Thyroid gland (tissue), 4 donors: ENCODE measurements around the gene MZT2A. TPM values are rescaled to one million over a fixed set of nuclear protein-coding genes. Genes with fewer than 3 reads are reported as not detected.
A peak's percentile ranks its signal among the peaks of the same experiment; 100 is the strongest.
"Not testable (repeated sequence)": the region's sequence is repeated elsewhere in the genome, so short reads cannot be mapped to it uniquely, and the experiment has no call there.

Source experiments
- DNase-seq, 2 donors: peaks; one replicate each; pipeline ENCODE4 v3.0.0-alpha.2; 2019
- H3K27ac ChIP-seq, 3 donors: fragments of 200-600 bp; sonication (generic); 1 replicate in 2 of 3; 2 replicates in 1 of 3; pipeline ENCODE4 v1.5.1; 2016 to 2019; ENCODE audit warnings: mild to moderate bottlenecking in 1 of 3, moderate library complexity in 1 of 3
- H3K27me3 ChIP-seq: fragments of 200-600 bp; sonication (generic); one replicate; pipeline ENCODE4 v1.5.1; 2019
- H3K36me3 ChIP-seq, 2 donors: fragments of 200-600 bp; sonication (generic); one replicate each; pipeline ENCODE4 v1.5.1; 2016 to 2019
- H3K4me1 ChIP-seq, 2 donors: fragments of 200-600 bp; sonication (generic); one replicate each; pipeline ENCODE4 v1.5.1; 2017 to 2019
- H3K4me3 ChIP-seq, 3 donors: fragments of 200-600 bp; sonication (generic); replicated peaks in 1 of 3; 1 replicate in 2 of 3; 2 replicates in 1 of 3; pipeline ENCODE4 v1.5.1; 2016; ENCODE audit warnings: mild to moderate bottlenecking in 1 of 3
- H3K9me3 ChIP-seq: fragments of 200-600 bp; sonication (generic); one replicate; pipeline ENCODE4 v1.5.1; 2017
- POLR2A ChIP-seq, 2 donors: fragments of 450-650 bp; IDR thresholded peaks; one replicate each; pipeline ENCODE4 v1.6.1; 2017; ENCODE audit warnings: antibody characterized with exemption in 2 of 2, mild to moderate bottlenecking in 2 of 2, moderate library complexity in 1 of 2
- WGBS, 2 donors: methylation state at CpG; one replicate each; pipeline ENCODE4 v1.1.5; 2017; 5-methylcytosine and 5-hydroxymethylcytosine counted together
- intact Hi-C: fragments of 100-400 bp; cut with DNase I; formaldehyde crosslinking; loops from one replicate; pipeline ENCODE4 v1.15.1; 2023
- total RNA-seq, 4 donors: library from RNA; depleted of rRNA; stranded (reverse); fragments of >200 nt; gene quantifications; one replicate each; pipeline ENCODE4 v1.2.3, GENCODE V29; 2016
- TF ChIP-seq, protein P1 (sequence below), 6 experiments: fragments of 200-600 bp in 3 of 6; fragments of 450-650 bp in 3 of 6; sonication (generic) in 3 of 6; IDR thresholded peaks; one replicate each; pipeline ENCODE4 v1.5.1; 2016 to 2019; ENCODE audit warnings: antibody characterized with exemption in 6 of 6, mild to moderate bottlenecking in 2 of 6, inconsistent platforms in 1 of 6, moderate library complexity in 1 of 6

The MZT2A gene
- total RNA-seq, 4 donors from 2014 or later, result 60.6 to 116 (median 91.8) TPM

DNA sequence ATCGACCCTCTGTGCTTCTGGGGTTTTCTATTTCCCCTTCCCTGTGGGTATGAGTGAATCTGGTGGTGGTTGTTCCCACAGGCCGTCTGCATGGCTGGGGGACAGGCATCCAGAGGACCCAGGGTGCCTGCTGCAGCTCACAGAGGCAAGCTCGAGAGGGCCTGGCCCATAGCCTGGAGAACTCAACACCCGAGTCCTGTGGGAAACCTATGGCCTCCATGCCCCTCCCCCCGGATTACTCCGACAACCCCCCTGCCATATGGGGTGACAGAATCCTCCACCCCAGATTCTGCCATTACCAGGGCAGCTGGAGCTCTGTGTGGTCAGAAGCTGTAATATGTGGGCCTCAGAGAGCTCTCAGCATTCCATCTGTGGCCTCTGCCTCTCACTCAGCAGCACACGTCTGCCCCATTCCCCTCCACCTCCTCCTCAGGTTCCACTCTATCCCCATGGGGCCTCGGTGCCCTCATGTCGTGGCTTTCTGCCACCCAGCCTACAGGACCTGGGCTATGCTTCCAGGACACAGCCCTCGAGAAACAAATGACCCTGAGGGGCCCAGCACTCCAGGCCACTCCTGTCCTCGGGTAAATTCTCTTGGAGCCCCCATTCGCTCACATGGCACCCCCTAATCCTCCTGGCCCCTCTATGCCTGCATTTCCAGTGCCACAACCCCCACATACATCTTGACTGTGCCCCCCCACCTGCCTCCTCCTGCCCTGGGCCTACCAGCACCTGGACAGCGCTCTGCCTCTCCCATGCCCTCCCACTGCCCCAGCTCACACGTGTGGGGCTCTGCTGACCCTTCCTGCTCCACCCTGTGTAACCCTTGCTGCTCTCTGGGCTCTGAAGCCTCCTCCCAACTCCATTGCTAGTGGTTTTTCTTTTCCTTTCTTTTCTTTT lies 3.6 kb downstream of the MZT2A start:
- intact Hi-C loops, result no loop called here
- no peak overlapping the region for H3K4me3 ChIP-seq
- H3K27ac ChIP-seq, result peak overlapping the region in 2 of 3 donors; percentile 1 to 63
- TF ChIP-seq, protein P1, sequence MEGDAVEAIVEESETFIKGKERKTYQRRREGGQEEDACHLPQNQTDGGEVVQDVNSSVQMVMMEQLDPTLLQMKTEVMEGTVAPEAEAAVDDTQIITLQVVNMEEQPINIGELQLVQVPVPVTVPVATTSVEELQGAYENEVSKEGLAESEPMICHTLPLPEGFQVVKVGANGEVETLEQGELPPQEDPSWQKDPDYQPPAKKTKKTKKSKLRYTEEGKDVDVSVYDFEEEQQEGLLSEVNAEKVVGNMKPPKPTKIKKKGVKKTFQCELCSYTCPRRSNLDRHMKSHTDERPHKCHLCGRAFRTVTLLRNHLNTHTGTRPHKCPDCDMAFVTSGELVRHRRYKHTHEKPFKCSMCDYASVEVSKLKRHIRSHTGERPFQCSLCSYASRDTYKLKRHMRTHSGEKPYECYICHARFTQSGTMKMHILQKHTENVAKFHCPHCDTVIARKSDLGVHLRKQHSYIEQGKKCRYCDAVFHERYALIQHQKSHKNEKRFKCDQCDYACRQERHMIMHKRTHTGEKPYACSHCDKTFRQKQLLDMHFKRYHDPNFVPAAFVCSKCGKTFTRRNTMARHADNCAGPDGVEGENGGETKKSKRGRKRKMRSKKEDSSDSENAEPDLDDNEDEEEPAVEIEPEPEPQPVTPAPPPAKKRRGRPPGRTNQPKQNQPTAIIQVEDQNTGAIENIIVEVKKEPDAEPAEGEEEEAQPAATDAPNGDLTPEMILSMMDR (IDR thresholded peaks at IDR 0.05), result no peak
- no peak for TF ChIP-seq POLR2A (IDR thresholded peaks at IDR 0.05)
- H3K4me1 ChIP-seq, result peaks cover 16 to 29% of the 10 kb centered on the region in 2 donors
- H3K27me3 ChIP-seq, result no peaks in the 10 kb centered on the region
- H3K9me3 ChIP-seq, result no peaks in the 10 kb centered on the region
- peak; percentile 71 to 84 for DNase-seq
- H3K36me3 ChIP-seq, result no peaks in the 10 kb centered on the region
- 41 to 44% methylated on average over 14 of the region's 14 CpGs for WGBS, 2 donors

DNA sequence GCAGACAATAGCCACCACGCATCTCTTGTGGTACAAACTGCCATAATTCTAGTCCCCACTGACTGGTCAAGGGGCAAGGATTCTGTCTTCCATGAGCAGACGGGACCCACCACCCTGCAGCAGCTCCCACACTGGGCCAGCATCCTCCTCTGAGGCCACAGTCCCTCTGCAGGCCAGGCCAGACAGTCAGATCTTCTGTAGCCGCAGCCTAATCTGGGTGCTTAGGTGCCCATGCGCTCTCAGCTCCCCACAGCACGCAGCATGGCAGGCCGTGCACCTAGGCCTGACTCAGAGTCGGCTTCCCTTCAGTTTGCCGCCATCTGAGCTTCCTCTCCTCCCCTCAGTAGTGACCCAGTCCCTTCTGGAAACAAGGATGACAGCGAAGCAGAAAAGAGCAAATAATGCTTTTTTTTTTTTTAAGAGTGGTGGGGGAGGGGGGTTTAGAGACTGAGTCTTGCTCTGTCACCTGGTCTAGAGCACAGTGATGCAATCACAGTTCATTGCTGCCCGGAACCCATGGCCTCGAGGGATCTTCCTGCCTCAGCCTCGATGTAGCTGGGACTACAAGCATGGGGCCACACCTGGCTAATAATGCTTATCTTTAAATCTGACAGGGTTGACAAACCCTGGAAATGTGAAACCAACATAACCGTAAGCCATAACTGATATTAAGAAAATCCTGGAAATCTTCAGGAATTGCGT lies 5.8 kb downstream of the MZT2A start:
- WGBS, 2 donors, result 94 to 96% methylated on average over 13 of the region's 14 CpGs
- DNase-seq, H3K27me3 ChIP-seq, intact Hi-C loops, H3K36me3 ChIP-seq, H3K27ac ChIP-seq, H3K4me3 ChIP-seq, H3K9me3 ChIP-seq: not testable (repeated sequence)
- H3K4me1 ChIP-seq, result peaks cover 16 to 28% of the 10 kb centered on the region in 2 donors

DNA sequence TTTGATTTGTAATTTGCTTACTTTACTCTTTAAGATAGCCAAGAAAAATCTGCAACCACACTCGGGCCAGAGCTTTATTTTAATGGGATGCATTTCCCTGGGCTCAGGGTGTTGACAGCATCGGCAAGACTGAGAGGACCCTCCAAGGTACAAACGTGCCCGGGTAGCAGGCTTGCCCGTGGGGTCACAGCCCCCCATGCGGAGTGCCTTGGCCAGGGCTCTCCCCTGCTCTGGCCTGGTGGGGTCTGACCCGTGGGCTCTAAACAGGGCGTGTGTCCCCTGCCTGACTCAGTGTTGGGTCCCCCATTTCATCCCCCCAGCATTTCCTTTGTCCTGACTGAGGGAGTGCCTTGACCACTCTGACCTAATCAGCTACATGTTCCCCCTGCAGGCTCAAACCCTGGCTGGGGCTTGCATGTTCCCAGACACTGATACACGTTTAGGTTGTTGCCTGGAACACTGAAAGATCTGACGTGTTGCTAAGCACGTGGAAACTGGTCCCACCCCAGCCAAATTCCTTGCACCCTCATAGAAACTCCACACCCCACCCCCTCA lies 7.2 kb downstream of the MZT2A start:
- H3K27me3 ChIP-seq, DNase-seq, H3K27ac ChIP-seq, intact Hi-C loops, H3K9me3 ChIP-seq, H3K4me3 ChIP-seq, H3K36me3 ChIP-seq: not testable (repeated sequence)
- WGBS, 2 donors, result 88 to 89% methylated on average over 6 to 11 of the region's 11 CpGs
- peaks cover 4 to 14% of the 10 kb centered on the region in 2 donors for H3K4me1 ChIP-seq

DNA sequence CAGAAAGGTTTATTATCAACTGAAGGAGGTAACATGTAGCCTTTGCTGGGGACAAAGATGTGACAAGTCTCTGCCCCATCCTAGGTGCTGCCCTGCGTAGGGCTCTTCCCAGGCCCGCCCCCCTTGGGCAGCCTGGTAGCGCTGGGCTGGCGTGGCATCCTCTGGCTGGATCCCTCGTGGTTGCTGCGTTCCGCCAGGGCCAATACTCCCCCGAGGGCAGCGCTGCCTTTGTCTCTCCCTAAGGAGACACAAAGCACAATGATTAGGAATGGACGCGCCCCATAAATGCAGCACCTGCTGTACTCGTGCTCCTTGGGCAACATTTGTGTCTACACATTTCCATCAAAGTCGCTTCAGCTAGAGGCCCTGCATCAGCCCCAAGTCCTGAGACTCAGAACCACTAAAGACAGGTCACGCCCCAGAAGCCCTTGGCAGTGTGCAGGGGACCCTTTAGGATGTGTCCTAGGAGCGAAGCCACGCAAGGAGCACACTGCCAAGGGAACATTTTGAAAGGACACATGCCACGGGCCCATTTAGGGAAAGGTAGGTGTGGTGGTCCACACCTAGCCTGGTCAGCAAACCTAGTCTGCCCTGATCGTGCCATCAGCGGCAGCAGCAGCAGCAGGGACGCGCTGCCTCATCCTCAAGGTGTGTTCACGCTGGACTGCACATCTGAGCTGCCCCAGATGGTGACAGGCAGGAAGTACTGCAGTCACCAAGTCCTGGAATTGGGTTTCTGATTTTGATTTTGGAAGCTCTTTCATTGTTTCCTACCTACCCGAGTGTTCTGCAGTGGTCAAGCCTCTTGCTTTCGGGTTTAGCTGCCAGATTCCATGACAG lies 8.0 kb downstream of the MZT2A start:
- H3K27ac ChIP-seq, H3K4me1 ChIP-seq, intact Hi-C loops, H3K36me3 ChIP-seq, H3K4me3 ChIP-seq, H3K9me3 ChIP-seq, DNase-seq, H3K27me3 ChIP-seq: not testable (repeated sequence)
- 91 to 95% methylated on average over 15 to 23 of the region's 24 CpGs for WGBS, 2 donors

DNA sequence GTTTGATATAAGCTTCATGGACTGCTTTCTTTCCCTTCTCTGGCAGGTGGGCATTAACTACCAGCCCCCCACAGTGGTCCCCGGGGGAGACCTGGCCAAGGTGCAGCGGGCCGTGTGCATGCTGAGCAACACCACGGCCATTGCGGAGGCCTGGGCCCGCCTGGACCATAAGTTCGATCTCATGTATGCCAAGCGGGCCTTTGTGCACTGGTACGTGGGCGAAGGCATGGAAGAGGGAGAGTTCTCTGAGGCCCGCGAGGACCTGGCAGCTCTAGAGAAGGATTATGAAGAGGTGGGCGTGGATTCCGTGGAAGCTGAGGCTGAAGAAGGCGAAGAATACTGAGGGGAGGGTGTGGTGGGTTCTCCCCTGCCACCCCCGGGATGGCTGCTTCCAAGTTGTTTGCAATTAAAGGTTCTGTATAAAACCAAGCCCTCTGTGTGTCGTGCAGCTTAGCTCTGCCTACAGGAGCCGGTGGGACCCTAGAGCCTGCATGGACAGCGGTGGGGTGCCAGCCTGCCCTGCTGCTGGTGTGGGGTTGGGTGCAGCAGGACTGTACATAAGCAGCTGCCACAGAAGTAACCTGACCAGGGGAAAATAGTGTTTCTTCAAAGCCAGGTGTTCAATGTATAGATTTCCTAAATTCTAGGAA lies 9.6 kb downstream of the MZT2A start:
- intact Hi-C loops, H3K4me3 ChIP-seq, H3K4me1 ChIP-seq, H3K36me3 ChIP-seq, H3K27ac ChIP-seq, H3K27me3 ChIP-seq, H3K9me3 ChIP-seq, DNase-seq: not testable (repeated sequence)
- WGBS, 2 donors, result 95 to 97% methylated on average over 14 to 19 of the region's 19 CpGs

DNA sequence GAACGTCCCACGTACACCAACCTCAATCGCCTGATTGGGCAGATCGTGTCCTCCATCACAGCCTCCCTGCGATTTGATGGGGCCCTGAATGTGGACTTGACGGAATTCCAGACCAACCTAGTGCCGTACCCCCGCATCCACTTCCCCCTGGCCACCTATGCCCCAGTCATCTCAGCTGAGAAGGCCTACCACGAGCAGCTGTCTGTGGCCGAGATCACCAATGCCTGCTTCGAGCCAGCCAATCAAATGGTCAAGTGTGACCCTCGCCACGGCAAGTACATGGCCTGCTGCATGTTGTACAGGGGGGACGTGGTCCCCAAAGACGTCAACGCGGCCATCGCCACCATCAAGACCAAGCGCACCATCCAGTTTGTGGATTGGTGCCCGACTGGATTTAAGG lies 11.8 kb downstream of the MZT2A start:
- DNase-seq, H3K4me1 ChIP-seq, H3K9me3 ChIP-seq, H3K4me3 ChIP-seq, H3K27ac ChIP-seq, intact Hi-C loops, H3K36me3 ChIP-seq, H3K27me3 ChIP-seq: not testable (repeated sequence)
- WGBS, 2 donors, result 98 to 100% methylated on average over 1 to 16 of the region's 20 CpGs

DNA sequence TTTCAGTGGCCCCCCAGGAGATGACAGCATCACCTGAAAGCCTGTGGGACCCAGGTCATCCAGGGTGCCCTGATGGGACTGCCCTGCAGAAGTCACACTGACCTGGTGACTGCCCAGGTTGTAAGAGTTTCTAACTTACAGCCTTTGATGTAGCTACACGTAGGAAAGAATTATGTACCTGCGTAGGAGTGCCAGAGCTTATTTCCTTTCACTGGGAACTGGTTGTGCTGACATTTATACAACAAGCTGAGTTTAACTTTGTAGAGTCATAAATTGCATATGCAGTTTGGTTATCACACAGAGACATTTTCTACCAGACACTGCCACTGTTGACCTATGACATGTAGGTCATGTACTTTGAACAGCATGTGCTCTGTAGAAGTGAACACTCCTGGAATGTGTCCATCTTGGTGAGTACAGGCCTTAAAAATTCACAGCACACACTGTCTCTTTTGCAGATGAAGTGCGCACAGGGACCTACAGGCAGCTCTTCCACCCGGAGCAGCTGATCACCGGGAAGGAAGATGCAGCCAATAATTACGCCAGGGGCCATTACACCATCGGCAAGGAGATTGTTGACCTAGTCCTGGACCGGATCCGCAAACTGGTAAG lies 13.2 kb downstream of the MZT2A start:
- H3K4me1 ChIP-seq, H3K27me3 ChIP-seq, H3K9me3 ChIP-seq, DNase-seq, H3K36me3 ChIP-seq, H3K27ac ChIP-seq, H3K4me3 ChIP-seq, intact Hi-C loops: not testable (repeated sequence)
- WGBS, 2 donors, result 95 to 98% methylated on average over 9 of the region's 9 CpGs

DNA sequence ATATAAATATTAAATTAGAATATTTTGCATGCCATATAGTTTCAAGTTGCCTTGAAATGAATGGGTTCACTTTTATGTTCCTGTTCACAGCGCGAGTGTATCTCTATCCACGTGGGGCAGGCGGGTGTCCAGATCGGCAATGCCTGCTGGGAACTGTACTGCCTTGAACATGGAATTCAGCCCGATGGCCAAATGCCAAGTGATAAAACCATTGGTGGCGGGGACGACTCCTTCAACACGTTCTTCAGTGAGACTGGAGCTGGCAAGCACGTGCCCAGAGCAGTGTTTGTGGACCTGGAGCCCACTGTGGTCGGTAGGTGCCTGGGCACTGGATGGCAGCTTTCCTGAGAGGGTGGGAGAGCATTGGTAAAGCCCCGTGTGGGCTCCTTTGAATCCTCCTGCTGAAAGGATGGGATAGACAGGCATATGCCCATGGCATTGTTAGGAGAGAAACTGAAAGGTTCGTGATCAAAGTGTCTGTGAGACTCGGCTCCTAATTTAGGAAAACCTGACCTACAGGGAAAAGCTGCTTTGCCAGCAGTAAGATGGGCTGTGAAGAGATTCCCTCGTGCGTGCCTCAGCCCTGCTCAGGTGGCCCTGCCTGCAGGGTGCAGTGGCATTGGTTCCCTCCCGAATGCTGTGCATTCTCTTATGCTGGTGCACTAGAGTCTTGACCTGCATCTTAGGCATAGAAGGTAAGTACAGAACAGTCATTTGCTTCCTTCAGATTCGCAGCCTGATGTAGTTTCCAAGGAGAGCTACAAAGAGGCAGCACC lies 13.9 kb downstream of the MZT2A start:
- H3K36me3 ChIP-seq, H3K4me3 ChIP-seq, DNase-seq, H3K9me3 ChIP-seq, intact Hi-C loops, H3K27ac ChIP-seq, H3K27me3 ChIP-seq, H3K4me1 ChIP-seq: not testable (repeated sequence)
- 88 to 95% methylated on average over 12 to 14 of the region's 18 CpGs for WGBS, 2 donors

DNA sequence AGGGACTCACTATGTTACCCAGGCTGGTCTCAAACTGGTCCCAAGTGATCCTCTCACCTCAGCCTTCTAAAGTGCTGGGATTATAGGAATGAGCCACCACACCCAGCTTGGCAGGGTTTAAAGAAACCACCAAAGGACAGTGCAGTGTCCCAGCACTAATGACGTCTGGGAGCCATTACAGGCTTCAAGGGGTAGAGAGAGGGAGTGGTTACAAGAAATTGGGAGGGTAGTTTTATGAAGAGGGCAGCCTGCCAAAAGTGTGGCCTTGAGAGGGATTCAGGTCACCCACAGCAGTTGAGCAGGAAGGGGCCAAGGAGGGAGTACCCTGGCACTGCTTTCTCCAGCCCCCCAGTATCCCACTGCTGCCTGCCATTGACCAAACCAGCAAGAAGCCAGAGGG lies 15.0 kb downstream of the MZT2A start:
- H3K4me1 ChIP-seq, H3K27me3 ChIP-seq, DNase-seq, H3K36me3 ChIP-seq, H3K4me3 ChIP-seq, H3K27ac ChIP-seq, intact Hi-C loops, H3K9me3 ChIP-seq: not testable (repeated sequence)
- WGBS, 2 donors, result 41 to 43% methylated on average over 1 of the region's 1 CpG

DNA sequence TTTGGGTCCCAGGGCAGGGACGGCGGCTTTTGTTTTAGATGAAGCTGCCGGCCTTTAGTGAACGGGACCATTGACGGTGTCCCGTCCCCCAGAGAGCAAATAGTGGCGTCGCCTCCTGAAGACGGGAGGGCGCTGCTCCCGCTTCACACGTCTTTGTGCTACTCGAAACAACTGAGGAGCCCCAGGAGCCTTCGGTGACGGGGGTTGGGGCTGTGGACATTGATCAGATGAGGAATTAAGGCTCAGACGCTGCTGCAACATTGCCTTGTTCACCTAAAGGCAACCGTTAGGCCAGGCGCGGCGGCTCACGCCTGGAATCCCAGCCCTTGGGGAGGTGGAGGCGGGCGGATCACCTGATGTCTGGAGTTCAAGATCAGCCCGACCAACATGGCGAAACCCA lies 15.8 kb downstream of the MZT2A start:
- WGBS, 2 donors, result 96 to 97% methylated on average over 25 of the region's 25 CpGs
- intact Hi-C loops, DNase-seq, H3K9me3 ChIP-seq, H3K36me3 ChIP-seq, H3K27me3 ChIP-seq, H3K4me1 ChIP-seq, H3K4me3 ChIP-seq, H3K27ac ChIP-seq: not testable (repeated sequence)
